ENCODE results near the gene C6orf136. TPM values are rescaled to one million over a fixed set of nuclear protein-coding genes. Genes with fewer than 3 reads are reported as not detected.

C6orf136 gene
- total RNA-seq, 1 experiment from 2014 or later = 30.8 TPM

- Histone ChIP-seq H3K27me3 (ENCODE audit: control insufficient read depth, insufficient read depth, low read length) (no peaks in the 10 kb centered on the region), H3K4me3 (ENCODE audit: low read depth in 2 of 2, low read length in 2 of 2) (no peak overlapping the region), H3K9me3 (ENCODE audit: control insufficient read depth, insufficient read depth, low read depth, low read length) (no peaks in the 10 kb centered on the region), H3K4me1 (ENCODE audit: control insufficient read depth, insufficient read depth, low read length) (no peaks in the 10 kb centered on the region), H3K36me3 (ENCODE audit: control insufficient read depth, insufficient read depth, low read length) (peaks cover 3% of the 10 kb centered on the region; the same call in 1 of the 2 replicates), H3K27ac (ENCODE audit: low read length) (no peak overlapping the region)
- ATAC-seq (no peak), DNase-seq (ENCODE audit: low read depth, low spot score) (no peak)
- TF ChIP-seq SIN3A (IDR thresholded peaks at IDR 0.05; ENCODE audit: borderline replicate concordance, insufficient read depth, low read depth, low read length) (no peak), TCF7L2 (IDR thresholded peaks at IDR 0.05; ENCODE audit: low read depth, low read length) (no peak), POLR2AphosphoS5 (IDR thresholded peaks at IDR 0.05; ENCODE audit: low read depth, low read length) (no peak), CTCF (IDR thresholded peaks at IDR 0.05) (no peak), REST (IDR thresholded peaks at IDR 0.05; ENCODE audit: insufficient read depth in 1 of 2, low read depth in 2 of 2, low read length in 1 of 2) (no peak)
- intact Hi-C loops (cut with micrococcal nuclease; ENCODE audit: unreplicated experiment) (no loop called here), in situ Hi-C loops (cut with HindIII; ENCODE audit: low pct_unique_long_range_greater_than_20kb, low sequenced_read_pairs) (no loop called here)
- BruUV-seq (replicated peaks) = no TSS peak
- ChIA-PET CTCF (no interaction called here), POLR2A (no interaction called here)
These were observed 8.8 kb downstream of the C6orf136 start for GRCh38 chr6:30655743-30656094.

GRCh38 chr6:30656513-30656912, 9.6 kb downstream of the C6orf136 start:
- Histone ChIP-seq H3K36me3 (ENCODE audit: control insufficient read depth, insufficient read depth, low read length) (peaks cover 3% of the 10 kb centered on the region; the same call in 1 of the 2 replicates), H3K27me3 (ENCODE audit: control insufficient read depth, insufficient read depth, low read length) (no peaks in the 10 kb centered on the region), H3K27ac (ENCODE audit: low read length) (no peak overlapping the region), H3K4me3 (ENCODE audit: low read depth in 2 of 2, low read length in 2 of 2) (no peak overlapping the region), H3K4me1 (ENCODE audit: control insufficient read depth, insufficient read depth, low read length) (no peaks in the 10 kb centered on the region), H3K9me3 (ENCODE audit: control insufficient read depth, insufficient read depth, low read depth, low read length) (no peaks in the 10 kb centered on the region)
- intact Hi-C loops (cut with micrococcal nuclease; ENCODE audit: unreplicated experiment) (no loop called here), in situ Hi-C loops (cut with HindIII; ENCODE audit: low pct_unique_long_range_greater_than_20kb, low sequenced_read_pairs) (no loop called here)
- no peak for TF ChIP-seq POLR2AphosphoS5 (IDR thresholded peaks at IDR 0.05; ENCODE audit: low read depth, low read length)
- TF ChIP-seq TCF7L2 (IDR thresholded peaks at IDR 0.05; ENCODE audit: low read depth, low read length) = no peak
- TF ChIP-seq SIN3A (IDR thresholded peaks at IDR 0.05; ENCODE audit: borderline replicate concordance, insufficient read depth, low read depth, low read length) = no peak
- TF ChIP-seq CTCF (IDR thresholded peaks at IDR 0.05) = no peak
- TF ChIP-seq REST (IDR thresholded peaks at IDR 0.05; ENCODE audit: insufficient read depth in 1 of 2, low read depth in 2 of 2, low read length in 1 of 2) = no peak
- DNase-seq (ENCODE audit: low read depth, low spot score) = no peak
- no TSS peak for BruUV-seq (replicated peaks)
- ChIA-PET POLR2A (interaction anchor here (0.6 kb wide), 1 partner anchor 63 kb away, joined by 7 read pairs; no protein-coding TSS in a partner anchor), CTCF (no interaction called here)
- ATAC-seq = no peak
